ENCODE measurements around the gene ARHGEF4. TPM values are rescaled to one million over a fixed set of nuclear protein-coding genes. Genes with fewer than 3 reads are reported as not detected.

Gene ARHGEF4
- total and polyA plus RNA-seq, 10 of the 15 experiments (the other 5 are each of a cell fraction or from before 2014, with no cell fraction given) = 0.02 to 0.24 (median 0.16) TPM; not detected in 6

DNA sequence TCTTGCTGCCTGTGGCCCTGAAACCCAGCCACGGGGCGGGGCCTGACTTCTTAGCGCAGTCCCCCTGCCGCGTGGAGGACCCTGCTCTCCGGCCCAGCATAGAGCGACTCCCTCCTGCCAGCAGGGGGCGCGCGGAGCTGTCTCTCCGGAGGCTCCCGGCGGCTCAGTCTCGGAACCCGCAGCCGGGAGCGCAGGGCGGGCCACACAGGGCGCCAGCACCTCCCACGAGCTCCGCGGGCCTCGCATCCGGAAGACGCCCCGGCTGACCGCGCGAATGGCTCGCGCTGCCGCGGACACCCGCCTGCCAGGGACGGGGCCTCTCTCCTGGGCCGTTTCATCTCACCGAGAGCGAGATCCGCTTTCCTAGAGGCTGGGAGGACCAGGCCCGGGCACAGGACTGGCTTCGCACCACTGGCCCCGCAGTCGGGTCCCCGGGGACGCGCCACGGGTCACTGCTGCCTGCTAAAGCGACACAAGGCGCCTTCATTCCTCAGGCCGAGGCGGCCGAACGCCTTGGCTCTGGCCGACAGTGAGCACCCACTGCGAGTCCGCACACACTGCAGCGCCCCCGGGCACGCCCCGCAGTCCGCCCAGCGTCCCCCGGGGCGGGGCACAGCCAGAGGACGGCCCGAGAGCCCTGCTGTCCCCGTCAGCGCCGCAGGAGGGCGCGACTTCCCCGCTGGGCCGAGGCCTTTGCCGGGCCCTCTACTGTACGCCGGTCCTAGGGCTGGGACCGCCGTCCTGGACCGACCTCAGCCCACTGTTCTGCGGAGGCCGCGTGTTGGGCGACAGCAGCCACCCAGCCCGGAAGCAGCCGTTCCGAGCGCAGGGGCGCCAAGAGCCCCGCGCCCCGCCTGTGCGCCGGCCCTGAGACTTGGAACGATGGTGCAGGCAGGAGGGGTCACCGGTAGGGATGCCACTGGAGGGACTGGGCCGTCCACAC is 39.0 kb upstream of the ARHGEF4 start (continued):
- TF ChIP-seq, protein P1, sequence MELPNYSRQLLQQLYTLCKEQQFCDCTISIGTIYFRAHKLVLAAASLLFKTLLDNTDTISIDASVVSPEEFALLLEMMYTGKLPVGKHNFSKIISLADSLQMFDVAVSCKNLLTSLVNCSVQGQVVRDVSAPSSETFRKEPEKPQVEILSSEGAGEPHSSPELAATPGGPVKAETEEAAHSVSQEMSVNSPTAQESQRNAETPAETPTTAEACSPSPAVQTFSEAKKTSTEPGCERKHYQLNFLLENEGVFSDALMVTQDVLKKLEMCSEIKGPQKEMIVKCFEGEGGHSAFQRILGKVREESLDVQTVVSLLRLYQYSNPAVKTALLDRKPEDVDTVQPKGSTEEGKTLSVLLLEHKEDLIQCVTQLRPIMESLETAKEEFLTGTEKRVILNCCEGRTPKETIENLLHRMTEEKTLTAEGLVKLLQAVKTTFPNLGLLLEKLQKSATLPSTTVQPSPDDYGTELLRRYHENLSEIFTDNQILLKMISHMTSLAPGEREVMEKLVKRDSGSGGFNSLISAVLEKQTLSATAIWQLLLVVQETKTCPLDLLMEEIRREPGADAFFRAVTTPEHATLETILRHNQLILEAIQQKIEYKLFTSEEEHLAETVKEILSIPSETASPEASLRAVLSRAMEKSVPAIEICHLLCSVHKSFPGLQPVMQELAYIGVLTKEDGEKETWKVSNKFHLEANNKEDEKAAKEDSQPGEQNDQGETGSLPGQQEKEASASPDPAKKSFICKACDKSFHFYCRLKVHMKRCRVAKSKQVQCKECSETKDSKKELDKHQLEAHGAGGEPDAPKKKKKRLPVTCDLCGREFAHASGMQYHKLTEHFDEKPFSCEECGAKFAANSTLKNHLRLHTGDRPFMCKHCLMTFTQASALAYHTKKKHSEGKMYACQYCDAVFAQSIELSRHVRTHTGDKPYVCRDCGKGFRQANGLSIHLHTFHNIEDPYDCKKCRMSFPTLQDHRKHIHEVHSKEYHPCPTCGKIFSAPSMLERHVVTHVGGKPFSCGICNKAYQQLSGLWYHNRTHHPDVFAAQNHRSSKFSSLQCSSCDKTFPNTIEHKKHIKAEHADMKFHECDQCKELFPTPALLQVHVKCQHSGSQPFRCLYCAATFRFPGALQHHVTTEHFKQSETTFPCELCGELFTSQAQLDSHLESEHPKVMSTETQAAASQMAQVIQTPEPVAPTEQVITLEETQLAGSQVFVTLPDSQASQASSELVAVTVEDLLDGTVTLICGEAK (IDR thresholded peaks at IDR 0.05; ENCODE audit: borderline replicate concordance) = no peak
- TF ChIP-seq, protein P2, sequence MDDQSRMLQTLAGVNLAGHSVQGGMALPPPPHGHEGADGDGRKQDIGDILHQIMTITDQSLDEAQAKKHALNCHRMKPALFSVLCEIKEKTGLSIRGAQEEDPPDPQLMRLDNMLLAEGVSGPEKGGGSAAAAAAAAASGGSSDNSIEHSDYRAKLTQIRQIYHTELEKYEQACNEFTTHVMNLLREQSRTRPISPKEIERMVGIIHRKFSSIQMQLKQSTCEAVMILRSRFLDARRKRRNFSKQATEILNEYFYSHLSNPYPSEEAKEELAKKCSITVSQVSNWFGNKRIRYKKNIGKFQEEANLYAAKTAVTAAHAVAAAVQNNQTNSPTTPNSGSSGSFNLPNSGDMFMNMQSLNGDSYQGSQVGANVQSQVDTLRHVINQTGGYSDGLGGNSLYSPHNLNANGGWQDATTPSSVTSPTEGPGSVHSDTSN (IDR thresholded peaks at IDR 0.05; ENCODE audit: insufficient replicate concordance, low read depth, low read length) = no peak
- TF ChIP-seq ATF7 (IDR thresholded peaks at IDR 0.05; ENCODE audit: low read depth) (no peak), SUZ12 (IDR thresholded peaks at IDR 0.05; ENCODE audit: unreplicated experiment) (no peak), ETV6 (conservative IDR thresholded peaks at IDR 0.05 in 1 of 2, IDR thresholded peaks at IDR 0.05 in 1 of 2; ENCODE audit: borderline replicate concordance in 1 of 2, low read depth in 1 of 2) (no peak), TBL1XR1 (IDR thresholded peaks at IDR 0.05; ENCODE audit: low read depth, low read length) (no peak), MYC (IDR thresholded peaks at IDR 0.05; ENCODE audit: insufficient read depth, insufficient read length, insufficient replicate concordance, low read length, severe bottlenecking) (no peak), IRF4 (IDR thresholded peaks at IDR 0.05; ENCODE audit: low read depth, low read length) (no peak), TAF1 (IDR thresholded peaks at IDR 0.05; ENCODE audit: borderline replicate concordance, low read depth, low read length) (no peak), SREBF2 (IDR thresholded peaks at IDR 0.05; ENCODE audit: low read length) (no peak), ZBED1 (IDR thresholded peaks at IDR 0.05; ENCODE audit: borderline replicate concordance) (no peak), DPF2 (IDR thresholded peaks at IDR 0.05) (peak; percentile 87), CHD2 (IDR thresholded peaks at IDR 0.05; ENCODE audit: borderline replicate concordance, low read depth, low read length) (no peak)
- TF ChIP-seq, protein P3, sequence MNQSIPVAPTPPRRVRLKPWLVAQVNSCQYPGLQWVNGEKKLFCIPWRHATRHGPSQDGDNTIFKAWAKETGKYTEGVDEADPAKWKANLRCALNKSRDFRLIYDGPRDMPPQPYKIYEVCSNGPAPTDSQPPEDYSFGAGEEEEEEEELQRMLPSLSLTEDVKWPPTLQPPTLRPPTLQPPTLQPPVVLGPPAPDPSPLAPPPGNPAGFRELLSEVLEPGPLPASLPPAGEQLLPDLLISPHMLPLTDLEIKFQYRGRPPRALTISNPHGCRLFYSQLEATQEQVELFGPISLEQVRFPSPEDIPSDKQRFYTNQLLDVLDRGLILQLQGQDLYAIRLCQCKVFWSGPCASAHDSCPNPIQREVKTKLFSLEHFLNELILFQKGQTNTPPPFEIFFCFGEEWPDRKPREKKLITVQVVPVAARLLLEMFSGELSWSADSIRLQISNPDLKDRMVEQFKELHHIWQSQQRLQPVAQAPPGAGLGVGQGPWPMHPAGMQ (IDR thresholded peaks at IDR 0.05; ENCODE audit: borderline replicate concordance) = 0 out of 2 replicates have a peak, but pooled peaks have one; percentile 45
- TF ChIP-seq, protein P4, sequence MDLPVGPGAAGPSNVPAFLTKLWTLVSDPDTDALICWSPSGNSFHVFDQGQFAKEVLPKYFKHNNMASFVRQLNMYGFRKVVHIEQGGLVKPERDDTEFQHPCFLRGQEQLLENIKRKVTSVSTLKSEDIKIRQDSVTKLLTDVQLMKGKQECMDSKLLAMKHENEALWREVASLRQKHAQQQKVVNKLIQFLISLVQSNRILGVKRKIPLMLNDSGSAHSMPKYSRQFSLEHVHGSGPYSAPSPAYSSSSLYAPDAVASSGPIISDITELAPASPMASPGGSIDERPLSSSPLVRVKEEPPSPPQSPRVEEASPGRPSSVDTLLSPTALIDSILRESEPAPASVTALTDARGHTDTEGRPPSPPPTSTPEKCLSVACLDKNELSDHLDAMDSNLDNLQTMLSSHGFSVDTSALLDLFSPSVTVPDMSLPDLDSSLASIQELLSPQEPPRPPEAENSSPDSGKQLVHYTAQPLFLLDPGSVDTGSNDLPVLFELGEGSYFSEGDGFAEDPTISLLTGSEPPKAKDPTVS (IDR thresholded peaks at IDR 0.05; ENCODE audit: low read depth, low read length) = no peak
- TF ChIP-seq, protein P5, sequence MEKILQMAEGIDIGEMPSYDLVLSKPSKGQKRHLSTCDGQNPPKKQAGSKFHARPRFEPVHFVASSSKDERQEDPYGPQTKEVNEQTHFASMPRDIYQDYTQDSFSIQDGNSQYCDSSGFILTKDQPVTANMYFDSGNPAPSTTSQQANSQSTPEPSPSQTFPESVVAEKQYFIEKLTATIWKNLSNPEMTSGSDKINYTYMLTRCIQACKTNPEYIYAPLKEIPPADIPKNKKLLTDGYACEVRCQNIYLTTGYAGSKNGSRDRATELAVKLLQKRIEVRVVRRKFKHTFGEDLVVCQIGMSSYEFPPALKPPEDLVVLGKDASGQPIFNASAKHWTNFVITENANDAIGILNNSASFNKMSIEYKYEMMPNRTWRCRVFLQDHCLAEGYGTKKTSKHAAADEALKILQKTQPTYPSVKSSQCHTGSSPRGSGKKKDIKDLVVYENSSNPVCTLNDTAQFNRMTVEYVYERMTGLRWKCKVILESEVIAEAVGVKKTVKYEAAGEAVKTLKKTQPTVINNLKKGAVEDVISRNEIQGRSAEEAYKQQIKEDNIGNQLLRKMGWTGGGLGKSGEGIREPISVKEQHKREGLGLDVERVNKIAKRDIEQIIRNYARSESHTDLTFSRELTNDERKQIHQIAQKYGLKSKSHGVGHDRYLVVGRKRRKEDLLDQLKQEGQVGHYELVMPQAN (conservative IDR thresholded peaks at IDR 0.05) = peak; percentile 56
